ENCODE data around the gene CREB5. TPM values are rescaled to one million over a fixed set of nuclear protein-coding genes. Genes with fewer than 3 reads are reported as not detected.

The CREB5 gene
- total and polyA plus RNA-seq, 3 donors from 2014 or later, result 2.0 to 2.9 (median 2.9) TPM

DNA sequence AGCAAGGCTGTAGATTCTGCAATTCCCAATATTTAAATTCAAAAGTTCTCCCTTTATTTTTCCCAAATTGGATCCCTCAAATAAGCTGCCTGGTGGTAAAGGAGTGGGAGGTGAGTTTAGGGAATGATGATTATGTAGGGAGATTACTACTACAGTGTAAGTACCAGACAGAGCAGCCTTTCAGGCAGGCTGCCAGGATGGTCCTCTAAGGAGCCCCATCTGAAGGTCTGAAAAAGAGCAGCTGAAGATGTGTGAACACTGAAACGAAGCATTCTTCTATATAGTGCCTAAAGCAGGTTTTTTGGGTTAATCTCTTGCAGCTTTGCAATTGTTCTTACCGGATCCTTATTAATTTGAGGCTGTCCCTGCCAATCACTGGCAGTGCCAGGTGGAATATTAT is 84.7 kb downstream of the CREB5 start:
- intact Hi-C loops (cut with DNase I; ENCODE audit: low total_unique reads), result no loop called here
- Histone ChIP-seq H3K27me3 (no peaks in the 10 kb centered on the region), H3K4me1 (no peaks in the 10 kb centered on the region), H3K9me3 (no peaks in the 10 kb centered on the region), H3K36me3 (ENCODE audit: low read depth, missing control alignments) (no peaks in the 10 kb centered on the region), H3K27ac (no peak overlapping the region), H3K4me3 (no peak overlapping the region)
- 53 to 70% methylated on average over 2 of the region's 2 CpGs for WGBS, 2 donors
- no peak for DNase-seq
- TF ChIP-seq, protein P1, sequence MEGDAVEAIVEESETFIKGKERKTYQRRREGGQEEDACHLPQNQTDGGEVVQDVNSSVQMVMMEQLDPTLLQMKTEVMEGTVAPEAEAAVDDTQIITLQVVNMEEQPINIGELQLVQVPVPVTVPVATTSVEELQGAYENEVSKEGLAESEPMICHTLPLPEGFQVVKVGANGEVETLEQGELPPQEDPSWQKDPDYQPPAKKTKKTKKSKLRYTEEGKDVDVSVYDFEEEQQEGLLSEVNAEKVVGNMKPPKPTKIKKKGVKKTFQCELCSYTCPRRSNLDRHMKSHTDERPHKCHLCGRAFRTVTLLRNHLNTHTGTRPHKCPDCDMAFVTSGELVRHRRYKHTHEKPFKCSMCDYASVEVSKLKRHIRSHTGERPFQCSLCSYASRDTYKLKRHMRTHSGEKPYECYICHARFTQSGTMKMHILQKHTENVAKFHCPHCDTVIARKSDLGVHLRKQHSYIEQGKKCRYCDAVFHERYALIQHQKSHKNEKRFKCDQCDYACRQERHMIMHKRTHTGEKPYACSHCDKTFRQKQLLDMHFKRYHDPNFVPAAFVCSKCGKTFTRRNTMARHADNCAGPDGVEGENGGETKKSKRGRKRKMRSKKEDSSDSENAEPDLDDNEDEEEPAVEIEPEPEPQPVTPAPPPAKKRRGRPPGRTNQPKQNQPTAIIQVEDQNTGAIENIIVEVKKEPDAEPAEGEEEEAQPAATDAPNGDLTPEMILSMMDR (IDR thresholded peaks at IDR 0.05), result no peak
- TF ChIP-seq POLR2A (IDR thresholded peaks at IDR 0.05), result no peak

DNA sequence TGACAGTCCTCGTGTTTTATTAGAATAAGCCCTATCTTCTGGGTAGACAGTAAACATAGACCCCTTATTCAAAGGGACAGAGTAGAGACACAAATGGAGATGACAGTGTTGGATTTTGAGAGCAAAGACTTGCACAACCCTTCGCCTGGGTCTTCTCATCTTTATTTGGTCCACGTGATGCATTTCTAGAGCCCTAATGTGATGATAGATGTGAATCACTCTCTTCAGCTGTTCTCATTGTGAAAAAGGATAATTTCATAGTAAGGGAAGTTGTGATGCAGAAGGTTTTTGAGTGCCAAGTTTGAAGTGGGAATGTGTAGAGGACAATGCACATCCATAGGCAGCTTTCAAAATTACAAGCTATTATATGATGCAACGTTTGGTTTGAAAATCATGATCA is 86.3 kb downstream of the CREB5 start:
- Histone ChIP-seq H3K27me3 (no peaks in the 10 kb centered on the region), H3K36me3 (ENCODE audit: low read depth, missing control alignments) (no peaks in the 10 kb centered on the region), H3K4me1 (no peaks in the 10 kb centered on the region), H3K4me3 (no peak overlapping the region), H3K9me3 (no peaks in the 10 kb centered on the region), H3K27ac (no peak overlapping the region)
- 92 to 93% methylated on average over 4 of the region's 4 CpGs for WGBS, 2 donors
- intact Hi-C loops (cut with DNase I; ENCODE audit: low total_unique reads), result no loop called here
- TF ChIP-seq, protein P1 (IDR thresholded peaks at IDR 0.05), result no peak
- TF ChIP-seq POLR2A (IDR thresholded peaks at IDR 0.05), result no peak
- no peak for DNase-seq

DNA sequence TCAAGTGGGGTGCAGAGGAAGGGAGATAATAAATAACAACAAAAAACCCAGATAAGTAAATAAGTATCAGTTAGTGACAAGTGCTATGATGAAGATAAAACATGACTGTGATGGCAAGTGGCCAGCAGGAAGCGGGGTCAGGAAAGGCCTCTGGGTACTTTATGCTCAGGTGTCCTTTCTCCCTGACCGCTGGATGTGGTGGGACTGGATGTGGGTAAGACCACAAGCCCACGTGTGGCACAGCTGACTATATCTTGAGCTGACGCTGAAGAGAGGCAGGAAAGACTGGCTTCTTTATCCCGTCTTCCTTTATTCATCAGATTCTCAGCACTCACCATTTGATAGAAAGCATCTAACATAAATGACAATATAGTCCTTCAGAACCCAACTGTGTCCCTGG is 87.8 kb downstream of the CREB5 start:
- H3K36me3 ChIP-seq (ENCODE audit: low read depth, missing control alignments), result no peaks in the 10 kb centered on the region
- TF ChIP-seq, protein P1 (IDR thresholded peaks at IDR 0.05), result no peak
- TF ChIP-seq POLR2A (IDR thresholded peaks at IDR 0.05), result no peak
- WGBS, 2 donors, result 71 to 90% methylated on average over 5 of the region's 5 CpGs
- intact Hi-C loops (cut with DNase I; ENCODE audit: low total_unique reads), result no loop called here
- no peaks in the 10 kb centered on the region for H3K4me1 ChIP-seq
- H3K27me3 ChIP-seq, result no peaks in the 10 kb centered on the region
- no peak for DNase-seq
- no peak overlapping the region for H3K4me3 ChIP-seq
- H3K9me3 ChIP-seq, result no peaks in the 10 kb centered on the region
- H3K27ac ChIP-seq, result no peak overlapping the region

DNA sequence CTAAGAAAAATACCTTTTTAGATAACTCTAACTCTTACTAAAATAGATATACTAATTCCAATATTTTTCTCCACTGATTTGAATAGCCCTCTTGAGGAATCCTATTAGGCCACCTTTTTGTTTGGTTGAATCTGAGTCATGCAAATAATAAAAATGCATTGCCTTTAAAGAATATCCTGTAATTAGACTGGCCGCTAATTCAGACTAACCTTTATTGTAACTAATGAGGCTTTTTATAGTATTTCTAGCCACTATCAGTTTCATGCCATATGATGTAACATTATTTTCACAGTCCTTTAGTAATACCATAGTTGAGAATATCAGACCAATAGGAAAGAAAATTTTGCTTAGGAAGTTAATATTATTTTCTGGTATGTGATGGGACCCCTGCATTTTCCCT is 90.1 kb downstream of the CREB5 start:
- intact Hi-C loops (cut with DNase I; ENCODE audit: low total_unique reads), result no loop called here
- no peaks in the 10 kb centered on the region for H3K4me1 ChIP-seq
- H3K27me3 ChIP-seq, result no peaks in the 10 kb centered on the region
- DNase-seq, result no peak
- 93 to 97% methylated on average over 1 of the region's 1 CpG for WGBS, 2 donors
- no peaks in the 10 kb centered on the region for H3K9me3 ChIP-seq
- no peak for TF ChIP-seq POLR2A (IDR thresholded peaks at IDR 0.05)
- TF ChIP-seq, protein P1 (IDR thresholded peaks at IDR 0.05), result no peak
- H3K36me3 ChIP-seq (ENCODE audit: low read depth, missing control alignments), result no peaks in the 10 kb centered on the region
- no peak overlapping the region for H3K27ac ChIP-seq
- H3K4me3 ChIP-seq, result no peak overlapping the region

DNA sequence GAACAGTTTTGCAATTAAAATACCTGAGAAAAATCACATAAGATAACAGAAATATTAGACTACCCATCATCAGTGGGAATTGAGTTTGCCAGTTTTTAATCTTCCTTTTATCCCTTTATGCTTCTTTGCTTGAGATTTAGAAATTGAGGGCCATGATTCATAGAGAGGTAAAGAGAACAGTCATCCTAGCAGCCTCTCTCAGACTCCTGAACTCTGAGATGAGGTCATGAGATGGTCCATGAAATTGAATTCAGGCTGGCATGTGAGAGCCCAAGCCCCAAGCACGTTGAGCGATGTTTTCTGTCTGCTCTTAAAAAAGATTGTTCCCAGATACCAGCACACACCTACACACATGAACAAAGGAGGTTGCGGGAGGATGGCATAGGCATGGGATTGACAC is 91.1 kb downstream of the CREB5 start:
- no peak overlapping the region for H3K27ac ChIP-seq
- no peaks in the 10 kb centered on the region for H3K27me3 ChIP-seq
- 90 to 97% methylated on average over 3 of the region's 3 CpGs for WGBS, 2 donors
- DNase-seq, result no peak
- H3K4me1 ChIP-seq, result no peaks in the 10 kb centered on the region
- H3K9me3 ChIP-seq, result no peaks in the 10 kb centered on the region
- no peaks in the 10 kb centered on the region for H3K36me3 ChIP-seq (ENCODE audit: low read depth, missing control alignments)
- intact Hi-C loops (cut with DNase I; ENCODE audit: low total_unique reads), result no loop called here
- H3K4me3 ChIP-seq, result no peak overlapping the region
- TF ChIP-seq, protein P1 (IDR thresholded peaks at IDR 0.05), result no peak
- no peak for TF ChIP-seq POLR2A (IDR thresholded peaks at IDR 0.05)
